Esophagus squamous epithelium (tissue), 4 donors: ENCODE data around the gene CHD6.

Source experiments
- POLR2A ChIP-seq, 4 donors: fragments of 450-650 bp; IDR thresholded peaks; one replicate each; pipeline ENCODE4 v1.6.1; 2017; ENCODE audit warnings: antibody characterized with exemption in 4 of 4, mild to moderate bottlenecking in 4 of 4, moderate library complexity in 3 of 4
- TF ChIP-seq, protein P1 (sequence below), 6 experiments: fragments of 450-650 bp in 4 of 6; fragments of 200-600 bp in 2 of 6; sonication (generic) in 2 of 6; IDR thresholded peaks; one replicate each; pipeline ENCODE4 v1.5.1; 2016 to 2019; ENCODE audit warnings: antibody characterized with exemption in 6 of 6, mild to moderate bottlenecking in 4 of 6, moderate library complexity in 4 of 6

DNA sequence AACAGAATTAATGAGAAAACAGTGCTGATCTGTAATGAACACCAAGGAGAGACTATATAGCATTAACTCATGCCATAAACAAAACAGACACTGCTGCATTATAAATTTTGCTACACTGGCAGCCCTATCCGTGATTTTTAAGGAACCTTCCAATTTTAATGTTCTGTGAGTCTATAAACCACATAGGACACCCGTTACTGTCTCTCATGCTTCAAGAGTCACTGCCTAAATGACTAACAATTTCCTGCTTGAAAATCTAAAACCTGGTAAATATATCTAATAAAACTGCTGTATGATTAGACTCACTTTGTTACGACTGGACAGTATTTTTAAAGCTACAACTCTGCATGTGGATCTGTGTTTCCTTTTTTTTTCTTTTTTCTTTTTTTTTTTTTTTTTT, 8.7 kb downstream of the CHD6 start:
- TF ChIP-seq, protein P1, sequence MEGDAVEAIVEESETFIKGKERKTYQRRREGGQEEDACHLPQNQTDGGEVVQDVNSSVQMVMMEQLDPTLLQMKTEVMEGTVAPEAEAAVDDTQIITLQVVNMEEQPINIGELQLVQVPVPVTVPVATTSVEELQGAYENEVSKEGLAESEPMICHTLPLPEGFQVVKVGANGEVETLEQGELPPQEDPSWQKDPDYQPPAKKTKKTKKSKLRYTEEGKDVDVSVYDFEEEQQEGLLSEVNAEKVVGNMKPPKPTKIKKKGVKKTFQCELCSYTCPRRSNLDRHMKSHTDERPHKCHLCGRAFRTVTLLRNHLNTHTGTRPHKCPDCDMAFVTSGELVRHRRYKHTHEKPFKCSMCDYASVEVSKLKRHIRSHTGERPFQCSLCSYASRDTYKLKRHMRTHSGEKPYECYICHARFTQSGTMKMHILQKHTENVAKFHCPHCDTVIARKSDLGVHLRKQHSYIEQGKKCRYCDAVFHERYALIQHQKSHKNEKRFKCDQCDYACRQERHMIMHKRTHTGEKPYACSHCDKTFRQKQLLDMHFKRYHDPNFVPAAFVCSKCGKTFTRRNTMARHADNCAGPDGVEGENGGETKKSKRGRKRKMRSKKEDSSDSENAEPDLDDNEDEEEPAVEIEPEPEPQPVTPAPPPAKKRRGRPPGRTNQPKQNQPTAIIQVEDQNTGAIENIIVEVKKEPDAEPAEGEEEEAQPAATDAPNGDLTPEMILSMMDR (IDR thresholded peaks at IDR 0.05) = no peak
- no peak for TF ChIP-seq POLR2A (IDR thresholded peaks at IDR 0.05)
